OCI-LY1 (cell line): ENCODE results near the gene C1orf35.

Experiments
- H2AFZ ChIP-seq: fragments of 200-600 bp; sonication (generic), shearing (Covaris generic); 2 replicates; pipeline ENCODE4 v1.6.0; 2014; ENCODE audit warnings: antibody characterized with exemption, mild to moderate bottlenecking, low read length
- H3F3A ChIP-seq: fragments of 200-600 bp; sonication (generic), shearing (Covaris generic); 2 replicates; pipeline ENCODE4 v1.6.0; 2014; ENCODE audit warnings: mild to moderate bottlenecking, antibody characterized with exemption, low read length, moderate library complexity; ENCODE audit not compliant: insufficient read depth
- H3K27ac ChIP-seq: fragments of 200-600 bp; sonication (generic); 2 replicates; pipeline ENCODE4 v1.5.1; 2014; ENCODE audit warnings: low read length, mixed run types, mild to moderate bottlenecking, low read depth; ENCODE audit not compliant: poor library complexity, severe bottlenecking
- H3K27me3 ChIP-seq: fragments of 200-600 bp; sonication (generic); 2 replicates; pipeline ENCODE4 v1.6.0; 2014; ENCODE audit warnings: antibody characterized with exemption, mild to moderate bottlenecking, low read length, moderate library complexity; ENCODE audit not compliant: insufficient read depth
- H3K36me3 ChIP-seq: fragments of 200-600 bp; sonication (generic); 2 replicates; pipeline ENCODE4 v1.6.1; 2014; ENCODE audit warnings: mild to moderate bottlenecking, antibody characterized with exemption, low read length, moderate library complexity, mixed read lengths; ENCODE audit not compliant: insufficient read depth
- H3K4me1 ChIP-seq: fragments of 200-600 bp; sonication (generic); 2 replicates; pipeline ENCODE4 v1.5.1; 2014; ENCODE audit warnings: mild to moderate bottlenecking, low read length, moderate library complexity; ENCODE audit not compliant: insufficient read depth, severe bottlenecking
- H3K4me2 ChIP-seq: fragments of 200-600 bp; sonication (generic), shearing (Covaris generic); 2 replicates; pipeline ENCODE4 v1.6.1; 2014; ENCODE audit warnings: low read length
- H3K4me3 ChIP-seq: fragments of 200-600 bp; sonication (generic); 2 replicates; pipeline ENCODE4 v1.5.1; 2014; ENCODE audit warnings: low read length, low read depth, mild to moderate bottlenecking, mixed read lengths; ENCODE audit not compliant: poor library complexity, severe bottlenecking
- H3K79me2 ChIP-seq: fragments of 200-600 bp; shearing (Covaris generic); 2 replicates; pipeline ENCODE4 v1.6.1; 2016; ENCODE audit warnings: mixed run types, low read length, mixed read lengths; ENCODE audit not compliant: insufficient read depth
- H3K9ac ChIP-seq: fragments of 200-600 bp; sonication (generic), shearing (Covaris generic); 2 replicates; pipeline ENCODE4 v1.6.1; 2014; ENCODE audit warnings: mild to moderate bottlenecking, low read length, mixed read lengths
- H3K9me2 ChIP-seq: fragments of 200-600 bp; sonication (generic), shearing (Covaris generic); 2 replicates; pipeline ENCODE4 v1.6.1; 2014; ENCODE audit warnings: low read depth, mild to moderate bottlenecking, low read length, mixed read lengths
- H3K9me3 ChIP-seq: fragments of 200-600 bp; shearing (Covaris generic); 2 replicates; pipeline ENCODE4 v1.6.1; 2014; ENCODE audit warnings: low read length, mixed read lengths
- H4K20me1 ChIP-seq: fragments of 200-600 bp; sonication (generic), shearing (Covaris generic); 2 replicates; pipeline ENCODE4 v1.6.0; 2016; ENCODE audit warnings: mild to moderate bottlenecking, low read length; ENCODE audit not compliant: insufficient read depth
- CTCF ChIP-seq: fragments of 200-600 bp; sonication (generic), shearing (Covaris generic); IDR thresholded peaks from 2 replicates; pipeline ENCODE4 v1.5.1; 2017; ENCODE audit warnings: mild to moderate bottlenecking, antibody characterized with exemption, low read length, moderate library complexity, mixed read lengths
- EZH2 ChIP-seq: fragments of 200-600 bp; sonication (generic), shearing (Covaris generic); IDR thresholded peaks from 2 replicates; pipeline ENCODE4 v1.8.0; 2017; ENCODE audit warnings: borderline replicate concordance, mixed run types, mild to moderate bottlenecking, antibody characterized with exemption, low read length, moderate library complexity, mixed read lengths

C1orf35 gene

GRCh38 chr1:228131766-228132165, 28.6 kb upstream of the C1orf35 start:
- no peak overlapping the region for H3K27ac ChIP-seq
- no peaks in the 10 kb centered on the region for H3K9me2 ChIP-seq
- no peak overlapping the region for H3K4me2 ChIP-seq

GRCh38 chr1:228125185-228125584, 22.1 kb upstream of the C1orf35 start:
- Histone ChIP-seq H3K4me3 (no peak overlapping the region), H3K27ac (no peak overlapping the region), H3K27me3 (no peaks in the 10 kb centered on the region), H3K4me1 (peaks cover 4% of the 10 kb centered on the region), H3K79me2 (no peaks in the 10 kb centered on the region), H3K36me3 (no peaks in the 10 kb centered on the region), H3K9ac (no peak overlapping the region), H3F3A (no peaks in the 10 kb centered on the region), H3K4me2 (no peak overlapping the region), H2AFZ (no peak overlapping the region), H4K20me1 (no peaks in the 10 kb centered on the region), H3K9me3 (no peaks in the 10 kb centered on the region), H3K9me2 (no peaks in the 10 kb centered on the region)
- TF ChIP-seq EZH2 (no peak), CTCF (no peak)

More at GRCh38 chr1:228131766-228132165, 28.6 kb upstream of the C1orf35 start:
- TF ChIP-seq EZH2 (no peak), CTCF (no peak)
- Histone ChIP-seq H4K20me1 (no peaks in the 10 kb centered on the region), H3K79me2 (no peaks in the 10 kb centered on the region), H3K9me3 (no peaks in the 10 kb centered on the region), H3K9ac (no peak overlapping the region), H3K36me3 (no peaks in the 10 kb centered on the region), H3K4me1 (peaks cover 3% of the 10 kb centered on the region), H3K4me3 (no peak overlapping the region), H3K27me3 (no peaks in the 10 kb centered on the region), H2AFZ (no peak overlapping the region), H3F3A (no peaks in the 10 kb centered on the region)

GRCh38 chr1:228123505-228123904, 20.4 kb upstream of the C1orf35 start:
- no peaks in the 10 kb centered on the region for H4K20me1 ChIP-seq
- no peak overlapping the region for H3K9ac ChIP-seq
- H3K9me3 ChIP-seq = no peaks in the 10 kb centered on the region
- H3K36me3 ChIP-seq = no peaks in the 10 kb centered on the region
- no peak overlapping the region for H3K4me2 ChIP-seq
- H3K27me3 ChIP-seq = no peaks in the 10 kb centered on the region
- no peaks in the 10 kb centered on the region for H3K9me2 ChIP-seq
- no peak overlapping the region for H3K27ac ChIP-seq
- H2AFZ ChIP-seq = no peak overlapping the region
- H3F3A ChIP-seq = no peaks in the 10 kb centered on the region
- no peak for TF ChIP-seq CTCF
- TF ChIP-seq EZH2 = no peak
- H3K79me2 ChIP-seq = no peaks in the 10 kb centered on the region
- H3K4me1 ChIP-seq = peaks cover 4% of the 10 kb centered on the region
- H3K4me3 ChIP-seq = no peak overlapping the region
